ENCODE results near the gene PDE4B. TPM values are rescaled to one million over a fixed set of nuclear protein-coding genes. Genes with fewer than 3 reads are reported as not detected.

The PDE4B gene
- total and polyA plus RNA-seq, 10 of the 15 experiments (the other 5 are each of a cell fraction or from before 2014, with no cell fraction given) = 3.0 to 13.2 (median 5.7) TPM

- TF ChIP-seq CUX1 (IDR thresholded peaks at IDR 0.05; ENCODE audit: insufficient replicate concordance, low read depth, low read length) (no peak), NFYA (IDR thresholded peaks at IDR 0.05; ENCODE audit: borderline replicate concordance, low read depth, low read length) (no peak), ZSCAN29 (IDR thresholded peaks at IDR 0.05) (no peak; the same call in 1 of the 2 replicates), SIN3A (IDR thresholded peaks at IDR 0.05; ENCODE audit: low read depth, low read length) (no peak), HDAC2 (IDR thresholded peaks at IDR 0.05) (no peak), PML (IDR thresholded peaks at IDR 0.05; ENCODE audit: low read length) (peak; percentile 89), ZNF24 (IDR thresholded peaks at IDR 0.05) (peak; percentile 95), RCOR1 (conservative IDR thresholded peaks at IDR 0.05; ENCODE audit: low read depth, low read length) (no peak), SRF (IDR thresholded peaks at IDR 0.05; ENCODE audit: low read depth in 2 of 2, low read length in 2 of 2) (peak in 1 of 2 experiments; percentile 56; a peak in 1 of 4 replicates), E4F1 (IDR thresholded peaks at IDR 0.05; ENCODE audit: borderline replicate concordance, partially characterized antibody) (no peak), NFYB (IDR thresholded peaks at IDR 0.05; ENCODE audit: insufficient read depth, low read depth, low read length) (no peak), CHD4 (IDR thresholded peaks at IDR 0.05) (no peak), TCF7 (IDR thresholded peaks at IDR 0.05; ENCODE audit: borderline replicate concordance) (peak; percentile 83), GATAD2B (conservative IDR thresholded peaks at IDR 0.05; ENCODE audit: low read depth) (peak; percentile 92), MAX (IDR thresholded peaks at IDR 0.05; ENCODE audit: low read depth, low read length) (no peak), BCL3 (IDR thresholded peaks at IDR 0.05; ENCODE audit: borderline replicate concordance, insufficient read depth, low read depth, low read length, poor library complexity, severe bottlenecking) (peak; percentile 81), MEF2A (IDR thresholded peaks at IDR 0.05; ENCODE audit: insufficient read depth, low read depth, low read length) (peak; percentile 66; the same call in 1 of the 2 replicates), HDGF (IDR thresholded peaks at IDR 0.05) (no peak), ZNF274 (IDR thresholded peaks at IDR 0.05; ENCODE audit: insufficient read depth, insufficient read length) (no peak), HDAC6 (IDR thresholded peaks at IDR 0.05; ENCODE audit: unreplicated experiment) (no peak)
Measured at GRCh38 chr1:66283622-66284041, 490.9 kb downstream of the PDE4B start (continued).

All from GM12878 (cell line).